IMR-90 (cell line): ENCODE measurements around the gene STX18. TPM values are rescaled to one million over a fixed set of nuclear protein-coding genes. Genes with fewer than 3 reads are reported as not detected.

Experiments used
- ATAC-seq: fragments of 200-7000 bp; cut with Tn5 transposase; 2 replicates; pipeline ENCODE4 v1.9.1; 2020; ENCODE audit warnings: low read depth, mild to moderate bottlenecking, moderate library complexity
- BruUV-seq: library from RNA; stranded (reverse); fragments of 400-500 nt; replicated peaks from 2 replicates; lab custom pipeline; 2021; lab: Mats Ljungman, UMichigan
- CTCF ChIA-PET: fragments of 300-600 bp; formaldehyde crosslinking; extraction: SDS; loops from one replicate; lab custom pipeline; 2021; ENCODE audit warnings: antibody characterized with exemption; lab: Yijun Ruan, JAX
- POLR2A ChIA-PET: fragments of 300-600 bp; sonication (Branson Sonifier 250); formaldehyde crosslinking; loops from one replicate; lab custom pipeline; 2022; ENCODE audit warnings: antibody characterized with exemption; ENCODE audit not compliant: unreplicated experiment; lab: Charles Lee
- DNase-seq: peaks from one replicate; pipeline ENCODE4 v3.0.0; 2013
- H2AFZ ChIP-seq: replicated peaks from 2 replicates; pipeline ENCODE3; 2013; ENCODE audit warnings: low read length, mild to moderate bottlenecking; ENCODE audit not compliant: poor library complexity
- H2AK5ac ChIP-seq: 2 replicates; pipeline ENCODE4 v1.6.1; 2013; ENCODE audit warnings: low read depth, low read length, inconsistent platforms
- H2AK9ac ChIP-seq: replicated peaks from 2 replicates; pipeline ENCODE3; 2013; ENCODE audit warnings: mild to moderate bottlenecking, low read depth, low read length, moderate library complexity; ENCODE audit not compliant: poor library complexity
- H2BK120ac ChIP-seq: 2 replicates; pipeline ENCODE4 v1.6.1; 2013; ENCODE audit warnings: low read depth, low read length, inconsistent platforms
- H2BK15ac ChIP-seq: 3 replicates; pipeline ENCODE4 v1.6.1; 2013; ENCODE audit warnings: low read depth, low read length, inconsistent platforms
- H2BK20ac ChIP-seq: 2 replicates; pipeline ENCODE4 v1.6.1; 2013; ENCODE audit warnings: low read depth, mild to moderate bottlenecking, inconsistent platforms, low read length, moderate library complexity
- H2BK5ac ChIP-seq: 2 replicates; pipeline ENCODE4 v1.6.1; 2013; ENCODE audit warnings: mild to moderate bottlenecking, low read depth, low read length, inconsistent platforms; ENCODE audit not compliant: poor library complexity, severe bottlenecking
- H3K14ac ChIP-seq: replicated peaks from 2 replicates; pipeline ENCODE4 v1.6.1; 2013; ENCODE audit warnings: low read depth, low read length, inconsistent platforms
- H3K18ac ChIP-seq: 2 replicates; pipeline ENCODE4 v1.6.1; 2013; ENCODE audit warnings: low read depth, low read length, control low read depth
- H3K23ac ChIP-seq: 2 replicates; pipeline ENCODE4 v1.6.1; 2013; ENCODE audit warnings: low read depth, low read length, inconsistent platforms
- H3K27ac ChIP-seq: 2 replicates; pipeline ENCODE4 v1.5.1; 2013; ENCODE audit warnings: mild to moderate bottlenecking, control low read depth, low read length; ENCODE audit not compliant: insufficient read depth
- H3K27me3 ChIP-seq: 2 replicates; pipeline ENCODE4 v1.6.1; 2013; ENCODE audit warnings: low read length; ENCODE audit not compliant: control insufficient read depth, insufficient read depth
- H3K36me3 ChIP-seq: 2 replicates; pipeline ENCODE4 v1.6.1; 2013; ENCODE audit warnings: low read length, mixed read lengths; ENCODE audit not compliant: control insufficient read depth, insufficient read depth
- H3K4ac ChIP-seq: 2 replicates; pipeline ENCODE4 v1.6.1; 2013; ENCODE audit warnings: low read depth, low read length, inconsistent platforms
- H3K4me1 ChIP-seq: 2 replicates; pipeline ENCODE4 v1.6.1; 2013; ENCODE audit warnings: low read length, mixed read lengths; ENCODE audit not compliant: control insufficient read depth, insufficient read depth
- H3K4me2 ChIP-seq: 2 replicates; pipeline ENCODE4 v1.6.1; 2013; ENCODE audit warnings: low read depth, mild to moderate bottlenecking, control low read depth, low read length, moderate library complexity
- H3K4me3 ChIP-seq: 2 replicates; pipeline ENCODE4 v1.5.1; 2013; ENCODE audit warnings: low read depth, mild to moderate bottlenecking, control low read depth, low read length, moderate library complexity; ENCODE audit not compliant: insufficient read depth
- H3K56ac ChIP-seq: 2 replicates; pipeline ENCODE4 v1.6.1; 2013; ENCODE audit warnings: low read length, inconsistent platforms; ENCODE audit not compliant: insufficient read depth; ENCODE audit errors: extremely low read depth
- H3K79me1 ChIP-seq, 2 experiments: 2 replicates each; pipeline ENCODE4 v1.6.1; 2013; ENCODE audit warnings: low read length in 2 of 2, inconsistent platforms in 1 of 2, low read depth in 1 of 2
- H3K9ac ChIP-seq: 2 replicates; pipeline ENCODE4 v1.6.1; 2013; ENCODE audit warnings: low read depth, low read length, control low read depth
- H3K9me1 ChIP-seq: 2 replicates; pipeline ENCODE4 v1.6.1; 2013; ENCODE audit warnings: low read length, inconsistent platforms; ENCODE audit not compliant: insufficient read depth
- H3K9me3 ChIP-seq: 2 replicates; pipeline ENCODE4 v1.6.1; 2013; ENCODE audit warnings: low read length; ENCODE audit not compliant: control insufficient read depth, insufficient read depth
- H4K20me1 ChIP-seq: 2 replicates; pipeline ENCODE4 v1.6.1; 2013; ENCODE audit warnings: low read length, inconsistent platforms; ENCODE audit not compliant: insufficient read depth
- H4K5ac ChIP-seq: 2 replicates; pipeline ENCODE4 v1.6.1; 2013; ENCODE audit warnings: mild to moderate bottlenecking, low read depth, low read length, control low read depth
- H4K8ac ChIP-seq, 2 experiments: 2 replicates each; pipeline ENCODE4 v1.6.1; 2013; ENCODE audit warnings: low read depth in 2 of 2, low read length in 2 of 2, control low read depth in 1 of 2, inconsistent platforms in 1 of 2
- H4K91ac ChIP-seq: 2 replicates; pipeline ENCODE4 v1.6.1; 2013; ENCODE audit warnings: low read depth, low read length, inconsistent platforms; ENCODE audit not compliant: insufficient read depth
- BHLHE40 ChIP-seq: fragments of 150-350 bp; IDR thresholded peaks from 2 replicates; pipeline ENCODE4 v1.6.1; 2016; ENCODE audit warnings: mild to moderate bottlenecking, low read depth, low read length
- CEBPB ChIP-seq: IDR thresholded peaks from 2 replicates; pipeline ENCODE4 v1.6.1; 2012; ENCODE audit warnings: low read depth, low read length, improper control_type of control experiment
- ELK1 ChIP-seq: fragments of 150-350 bp; IDR thresholded peaks from 2 replicates; pipeline ENCODE4 v1.6.1; 2016; ENCODE audit warnings: low read depth, mild to moderate bottlenecking, low read length, moderate library complexity, borderline replicate concordance
- FOS ChIP-seq: fragments of 150-350 bp; IDR thresholded peaks from 2 replicates; pipeline ENCODE4 v1.6.1; 2016; ENCODE audit warnings: low read depth, low read length
- MAFK ChIP-seq: IDR thresholded peaks from 2 replicates; pipeline ENCODE4 v1.6.1; 2012; ENCODE audit warnings: low read depth, low read length, improper control_type of control experiment
- MAZ ChIP-seq: IDR thresholded peaks from 2 replicates; pipeline ENCODE4 v1.6.1; 2012; ENCODE audit warnings: low read depth, mild to moderate bottlenecking, low read length, improper control_type of control experiment, moderate library complexity, borderline replicate concordance
- MXI1 ChIP-seq: IDR thresholded peaks from 2 replicates; pipeline ENCODE4 v1.6.1; 2012; ENCODE audit warnings: low read depth, mild to moderate bottlenecking, low read length, moderate library complexity, borderline replicate concordance
- NFE2L2 ChIP-seq: fragments of 150-350 bp; IDR thresholded peaks from 2 replicates; pipeline ENCODE4 v1.6.1; 2016; ENCODE audit warnings: low read depth, mild to moderate bottlenecking, low read length
- POLR2A ChIP-seq: IDR thresholded peaks from 2 replicates; pipeline ENCODE4 v1.6.1; 2012; ENCODE audit warnings: mild to moderate bottlenecking, low read depth, low read length
- RAD21 ChIP-seq: IDR thresholded peaks from 2 replicates; pipeline ENCODE4 v1.6.1; 2012; ENCODE audit warnings: low read length, improper control_type of control experiment
- RCOR1 ChIP-seq: IDR thresholded peaks from 2 replicates; pipeline ENCODE4 v1.6.1; 2012; ENCODE audit warnings: mild to moderate bottlenecking, low read length, improper control_type of control experiment; ENCODE audit not compliant: insufficient replicate concordance
- SMC3 ChIP-seq: fragments of 150-350 bp; IDR thresholded peaks from 2 replicates; pipeline ENCODE4 v1.6.1; 2016; ENCODE audit warnings: low read depth, mild to moderate bottlenecking, antibody characterized with exemption, low read length, moderate library complexity
- USF2 ChIP-seq: fragments of 150-350 bp; IDR thresholded peaks from 2 replicates; pipeline ENCODE4 v1.6.1; 2017; ENCODE audit warnings: mild to moderate bottlenecking, antibody characterized with exemption, low read length, low read depth
- WGBS, 2 experiments: methylation state at CpG; one replicate each; pipeline versions ENCODE4 v1.1.5 to v1.1.7; 2013; ENCODE audit warnings: missing lambda C conversion rate in 2 of 2; ENCODE audit not compliant: insufficient read length in 1 of 2; ENCODE audit errors: extremely low coverage in 2 of 2; 5-methylcytosine and 5-hydroxymethylcytosine counted together
- dilution Hi-C: fragments of 300-500 bp; cut with HindIII; formaldehyde crosslinking; loops from one replicate; pipeline ENCODE4 v1.14.3; 2018; ENCODE audit warnings: low sequenced_read_pairs; ENCODE audit not compliant: unreplicated experiment
- in situ Hi-C: fragments of 300-500 bp; cut with MboI; formaldehyde crosslinking; loops from 3 replicates; pipeline ENCODE4 v1.14.3; 2019; ENCODE audit warnings: low sequenced_read_pairs, inconsistent platforms, mixed read lengths
- intact Hi-C: fragments of 100-400 bp; cut with micrococcal nuclease; formaldehyde crosslinking; loops from 2 replicates; pipeline ENCODE4 v1.10.0; 2022
- polyA plus RNA-seq, 3 experiments: library from polyadenylated mRNA; depleted of rRNA; stranded (reverse); fragments of >200 nt; gene quantifications; 2 replicates each; pipeline ENCODE4 v1.2.3, GENCODE V29; 2012; ENCODE audit warnings: low replicate concordance in 1 of 3
- total RNA-seq: library from RNA; depleted of rRNA; stranded (reverse); fragments of >200 nt; gene quantifications from 2 replicates; pipeline ENCODE4 v1.2.3, GENCODE V29; 2012

The STX18 gene
- total and polyA plus RNA-seq, 2 of the 4 experiments (the other 2 are of a cell fraction): 20.1 to 23.4 TPM

GRCh38 chr4:4455210-4455865 is 86.5 kb downstream of the STX18 start:
- peaks cover 10% of the 10 kb centered on the region for H3K4me1 ChIP-seq
- ATAC-seq (no peak), DNase-seq (no peak)
- H4K20me1 ChIP-seq: no peaks in the 10 kb centered on the region
- no peak overlapping the region for H2AFZ ChIP-seq
- H3K4me2 ChIP-seq: no peak overlapping the region
- H3K4me3 ChIP-seq: no peak overlapping the region
- no peaks in the 10 kb centered on the region for H3K27me3 ChIP-seq
- no peak overlapping the region for H2AK9ac ChIP-seq
- H3K9me3 ChIP-seq: no peaks in the 10 kb centered on the region
- no peak overlapping the region for H4K5ac ChIP-seq
- H3K79me1 ChIP-seq: peaks cover 14 to 18% of the 10 kb centered on the region in 2 experiments
- dilution Hi-C loops: no loop called here
- H2AK5ac ChIP-seq: no peak overlapping the region
- no peak overlapping the region for H2BK5ac ChIP-seq
- no peak overlapping the region for H2BK120ac ChIP-seq
- peaks cover 18% of the 10 kb centered on the region for H3K9me1 ChIP-seq
- ChIA-PET POLR2A (no interaction called here), CTCF (interaction anchor here (1.1 kb wide), 1 partner anchor 15 kb away, joined by 3 read pairs; no protein-coding TSS in a partner anchor)
- no peak overlapping the region for H2BK20ac ChIP-seq
- H3K18ac ChIP-seq: no peak overlapping the region
- no peak overlapping the region for H3K9ac ChIP-seq
- H3K36me3 ChIP-seq: peaks cover 31% of the 10 kb centered on the region
- no peak overlapping the region for H4K8ac ChIP-seq
- H3K56ac ChIP-seq: no peak overlapping the region
- H3K27ac ChIP-seq: no peak overlapping the region
- 98% methylated on average over 5 of the region's 5 CpGs; no CpG with 5 or more reads in 1 of the 2 experiments for WGBS, 2 experiments
- H4K91ac ChIP-seq: no peak overlapping the region
- intact Hi-C loops: no loop called here
- H2BK15ac ChIP-seq: no peak overlapping the region
- H3K4ac ChIP-seq: no peak overlapping the region
- no peak overlapping the region for H3K23ac ChIP-seq
- in situ Hi-C loops: no loop called here
- H3K14ac ChIP-seq: no peak overlapping the region
- TF ChIP-seq MXI1 (no peak), RCOR1 (no peak), FOS (no peak), NFE2L2 (no peak), CEBPB (no peak), MAFK (no peak), MAZ (no peak), ELK1 (no peak), SMC3 (no peak), USF2 (no peak), BHLHE40 (no peak), RAD21 (no peak), POLR2A (no peak)
- no TSS peak for BruUV-seq
